ENCODE measurements around the gene FOXO6. TPM values are rescaled to one million over a fixed set of nuclear protein-coding genes. Genes with fewer than 3 reads are reported as not detected.
A peak's percentile ranks its signal among the peaks of the same experiment; 100 is the strongest.

FOXO6 gene
- total and polyA plus RNA-seq, 9 of the 15 experiments (the other 6 are each of a cell fraction or from before 2014, with no cell fraction given) = 0.04 to 0.31 (median 0.12) TPM; not detected in 5

- no peak for TF ChIP-seq UBTF (IDR thresholded peaks at IDR 0.05; ENCODE audit: borderline replicate concordance in 1 of 2, low read depth in 2 of 2, low read length in 2 of 2)
- TF ChIP-seq NR1H2 (CRISPR knock-in tag; IDR thresholded peaks at IDR 0.05) = no peak
Observed at GRCh38 chr1:41359211-41360073, 1.8 kb upstream of the FOXO6 start (continued).

GRCh38 chr1:41360074-41360785 is 1.0 kb upstream of the FOXO6 start:
- Histone ChIP-seq H3K9ac (ENCODE audit: insufficient read depth in 1 of 2, low read depth in 2 of 2, low read length in 2 of 2) (peak overlapping the region in 1 of 2 experiments; percentile 0; a peak in 1 of 4 replicates), H3K4me2 (ENCODE audit: insufficient read depth, low read length) (peak overlapping the region; percentile 72), H3K27ac (ENCODE audit: extremely low read depth, low read depth, low read length) (no peak overlapping the region), H3K27me3 (ENCODE audit: control insufficient read depth in 2 of 2, insufficient read depth in 2 of 2, low read length in 2 of 2) (peaks cover 11 to 39% of the 10 kb centered on the region in 2 experiments; a peak in 4 of 5 replicates), H4K20me1 (replicated peaks; ENCODE audit: control insufficient read depth, insufficient read depth, low read length) (peaks cover 12% of the 10 kb centered on the region), H3K4me1 (replicated peaks in 1 of 2; ENCODE audit: control insufficient read depth in 2 of 2, insufficient read depth in 2 of 2, low read length in 2 of 2) (peaks cover 22 to 44% of the 10 kb centered on the region in 2 experiments), H3K9me3 (replicated peaks; ENCODE audit: control insufficient read depth, insufficient read depth, low read depth, low read length) (no peaks in the 10 kb centered on the region), H3K36me3 (ENCODE audit: control insufficient read depth, insufficient read depth, low read length) (no peaks in the 10 kb centered on the region), H3K79me2 (ENCODE audit: control insufficient read depth, insufficient read depth, low read length) (no peaks in the 10 kb centered on the region), H3K9me1 (ENCODE audit: control insufficient read depth, insufficient read depth, low read length) (no peaks in the 10 kb centered on the region), H3K4me3 (peak overlapping the region; percentile 42), H2AFZ (ENCODE audit: low read depth, low read length) (peak overlapping the region; percentile 56)
- DNase-seq (ENCODE audit: extremely low read depth in 1 of 4, low spot score in 3 of 4) (peak in 2 of 4 experiments; percentile 25 to 45), ATAC-seq (peak; percentile 3; the same call in 1 of the 3 replicates), FAIRE-seq (no peak)
- WGBS (ENCODE audit: insufficient coverage, low coverage, missing lambda C conversion rate) = 3% methylated on average over 12 of the region's 12 CpGs
- in situ Hi-C loops (cut with MboI) (no loop called here), intact Hi-C loops (cut with micrococcal nuclease) (loop anchor here (2.0 kb wide), 1 partner anchor 57 kb away; no protein-coding TSS in a partner anchor)
- BruUV-seq (replicated peaks) = no TSS peak
- ChIA-PET POLR2A (interaction anchor here (0.6 to 2.1 kb wide), 10 partner anchors 9 to 473 kb away, joined by 3 to 5 read pairs (median 3); no protein-coding TSS in a partner anchor), CTCF (ENCODE audit: low intra/inter-chr PET ratio) (interaction anchor here (0.8 kb wide), 1 partner anchor 57 kb away, joined by 3 read pairs; no protein-coding TSS in a partner anchor)
- TF ChIP-seq TOE1 (IDR thresholded peaks at IDR 0.05; ENCODE audit: borderline replicate concordance) (0 out of 2 replicates have a peak, but pooled peaks have one; percentile 21), TOE1 (CRISPR knock-in tag; IDR thresholded peaks at IDR 0.05; ENCODE audit: borderline replicate concordance, low read depth) (no peak), CTBP1 (IDR thresholded peaks at IDR 0.05; ENCODE audit: borderline replicate concordance) (peak; percentile 75; the same call in 1 of the 2 replicates), ATF7 (IDR thresholded peaks at IDR 0.05) (0 out of 2 replicates have a peak, but pooled peaks have one; percentile 25), RAD51 (IDR thresholded peaks at IDR 0.05; ENCODE audit: borderline replicate concordance, low read depth) (0 out of 2 replicates have a peak, but pooled peaks have one; percentile 11), KDM5B (IDR thresholded peaks at IDR 0.05; ENCODE audit: insufficient replicate concordance, low read depth, low read length) (peak; percentile 25), HEY1 (CRISPR knock-in tag; IDR thresholded peaks at IDR 0.05; ENCODE audit: borderline replicate concordance) (peak; percentile 39; the same call in 1 of the 2 replicates), ZC3H8 (IDR thresholded peaks at IDR 0.05) (no peak), NR2C2 (CRISPR knock-in tag; IDR thresholded peaks at IDR 0.05) (no peak), NR2C2 (tag; IDR thresholded peaks at IDR 0.05) (0 out of 2 replicates have a peak, but pooled peaks have one; percentile 36), ERF (CRISPR knock-in tag; IDR thresholded peaks at IDR 0.05) (0 out of 2 replicates have a peak, but pooled peaks have one; percentile 44), PHF8 (IDR thresholded peaks at IDR 0.05; ENCODE audit: borderline replicate concordance, low read length) (peak; percentile 25; the same call in 1 of the 2 replicates), ZSCAN29 (IDR thresholded peaks at IDR 0.05) (peak; percentile 57; the same call in 1 of the 2 replicates), FOSL1 (tag; conservative IDR thresholded peaks at IDR 0.05) (peak; percentile 57; the same call in 1 of the 2 replicates)

All from K562 (cell line).